CD4-positive, alpha-beta T cell treated with Interleukin-6 for 4 hours (primary cell): ENCODE results near the gene FOXO4.

ENCODE experiments used
- DNase-seq: peaks from one replicate; pipeline ENCODE4 v3.0.0-alpha.2; 2020; ENCODE audit warnings: mixed read lengths

FOXO4 gene

GRCh38 chrX:71100581-71101505 lies 5.2 kb downstream of the FOXO4 start:
- DNase-seq = peak; percentile 43

GRCh38 chrX:71102292-71102691 lies 6.6 kb downstream of the FOXO4 start:
- no peak for DNase-seq

GRCh38 chrX:71103110-71103983 lies 7.7 kb downstream of the FOXO4 start:
- DNase-seq = peak; percentile 78

GRCh38 chrX:71105628-71106027 lies 10.0 kb downstream of the FOXO4 start:
- DNase-seq = no peak

GRCh38 chrX:71106427-71106826 lies 10.8 kb downstream of the FOXO4 start, which contains the start of gene CXorf65:
Gene CXorf65 (minus strand): TSS chrX:71106740. CDS start chrX:71106556, 184 bp downstream.
- peak; percentile 39 for DNase-seq

- DNase-seq = no peak
Observed at GRCh38 chrX:71107245-71107644, 11.6 kb downstream of the FOXO4 start.

GRCh38 chrX:71107762-71108360 lies 12.2 kb downstream of the FOXO4 start:
- DNase-seq = peak; percentile 68

- DNase-seq = no peak
Observed at GRCh38 chrX:71109051-71109450, 13.4 kb downstream of the FOXO4 start.

- DNase-seq = peak; percentile 81
Observed at GRCh38 chrX:71111141-71111843, 15.6 kb downstream of the FOXO4 start, which contains the start of gene IL2RG. Gene IL2RG (minus strand): TSS chrX:71111577. CDS start chrX:71111539, 38 bp downstream.

GRCh38 chrX:71111921-71112431 lies 16.3 kb downstream of the FOXO4 start:
- peak; percentile 31 for DNase-seq

GRCh38 chrX:71117358-71117757 lies 21.7 kb downstream of the FOXO4 start:
- no peak for DNase-seq

GRCh38 chrX:71118032-71118984 lies 22.7 kb downstream of the FOXO4 start, which contains the start of gene MED12:
Gene MED12 (plus strand): TSS chrX:71118596. CDS start chrX:71118755, 159 bp downstream.
- DNase-seq = peak; percentile 86

- DNase-seq = peak; percentile 19
Observed at GRCh38 chrX:71118985-71119535, 23.4 kb downstream of the FOXO4 start.

GRCh38 chrX:71128166-71128833 lies 32.6 kb downstream of the FOXO4 start:
- DNase-seq = no peak

- peak; percentile 85 for DNase-seq
Observed at GRCh38 chrX:71128915-71129765, 33.5 kb downstream of the FOXO4 start.

GRCh38 chrX:71131510-71131909 lies 35.9 kb downstream of the FOXO4 start:
- no peak for DNase-seq

- peak; percentile 15 for DNase-seq
Observed at GRCh38 chrX:71140440-71140839, 44.8 kb downstream of the FOXO4 start.

GRCh38 chrX:71143508-71143907 lies 47.9 kb downstream of the FOXO4 start:
- no peak for DNase-seq

GRCh38 chrX:71144651-71145050 lies 49.0 kb downstream of the FOXO4 start, which contains the start of gene NLGN3:
Gene NLGN3 (plus strand): TSS chrX:71144841. CDS start chrX:71147750, 2,909 bp downstream.
- no peak for DNase-seq
